C4-2B (cell line): Measurements from ENCODE around the gene TMEM235.

Source experiments
- H3K27ac ChIP-seq: fragments of 450-650 bp; 2 replicates; pipeline ENCODE4 v1.5.1; 2017
- CTCF ChIP-seq: fragments of 450-650 bp; conservative IDR thresholded peaks from 2 replicates; pipeline ENCODE4 v1.5.1; 2017; ENCODE audit warnings: mild to moderate bottlenecking
- ZFX ChIP-seq: fragments of 450-650 bp; IDR thresholded peaks from 2 replicates; pipeline ENCODE4 v1.6.1; 2017

The TMEM235 gene

GRCh38 chr17:78255953-78256706, 24.7 kb downstream of the TMEM235 start:
- TF ChIP-seq CTCF (no peak), ZFX (no peak)
- H3K27ac ChIP-seq = no peak overlapping the region

- no peak for TF ChIP-seq ZFX
- TF ChIP-seq CTCF = no peak
- no peak overlapping the region for H3K27ac ChIP-seq
Observed at GRCh38 chr17:78256707-78257591, 25.5 kb downstream of the TMEM235 start.

DNA sequence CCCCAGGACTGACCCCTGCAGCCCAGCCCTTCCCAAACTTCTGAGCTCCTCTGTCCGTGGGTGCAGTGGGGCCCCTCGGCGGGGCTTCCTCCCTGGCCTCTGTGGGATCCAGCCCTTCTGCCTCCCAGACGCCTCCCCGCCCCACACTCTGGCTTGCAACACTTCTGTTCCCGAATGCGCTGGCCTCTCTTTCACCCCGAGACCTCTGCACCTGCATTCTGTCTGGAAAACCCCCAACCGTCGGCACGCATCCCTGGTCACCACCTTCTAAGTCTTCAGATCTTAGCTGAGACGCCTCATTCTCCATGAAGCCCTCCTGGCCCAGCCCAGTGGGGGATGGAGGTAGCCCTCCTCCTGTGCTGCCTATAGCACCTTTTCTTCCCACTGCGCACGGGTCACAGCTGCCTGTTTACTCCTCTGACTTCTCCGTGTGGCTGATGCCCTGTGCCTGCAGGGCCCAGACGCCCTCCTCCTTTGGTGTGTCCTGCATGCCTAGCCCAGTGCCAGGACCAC, 26.4 kb downstream of the TMEM235 start:
- H3K27ac ChIP-seq = no peak overlapping the region
- TF ChIP-seq CTCF (no peak), ZFX (no peak)

DNA sequence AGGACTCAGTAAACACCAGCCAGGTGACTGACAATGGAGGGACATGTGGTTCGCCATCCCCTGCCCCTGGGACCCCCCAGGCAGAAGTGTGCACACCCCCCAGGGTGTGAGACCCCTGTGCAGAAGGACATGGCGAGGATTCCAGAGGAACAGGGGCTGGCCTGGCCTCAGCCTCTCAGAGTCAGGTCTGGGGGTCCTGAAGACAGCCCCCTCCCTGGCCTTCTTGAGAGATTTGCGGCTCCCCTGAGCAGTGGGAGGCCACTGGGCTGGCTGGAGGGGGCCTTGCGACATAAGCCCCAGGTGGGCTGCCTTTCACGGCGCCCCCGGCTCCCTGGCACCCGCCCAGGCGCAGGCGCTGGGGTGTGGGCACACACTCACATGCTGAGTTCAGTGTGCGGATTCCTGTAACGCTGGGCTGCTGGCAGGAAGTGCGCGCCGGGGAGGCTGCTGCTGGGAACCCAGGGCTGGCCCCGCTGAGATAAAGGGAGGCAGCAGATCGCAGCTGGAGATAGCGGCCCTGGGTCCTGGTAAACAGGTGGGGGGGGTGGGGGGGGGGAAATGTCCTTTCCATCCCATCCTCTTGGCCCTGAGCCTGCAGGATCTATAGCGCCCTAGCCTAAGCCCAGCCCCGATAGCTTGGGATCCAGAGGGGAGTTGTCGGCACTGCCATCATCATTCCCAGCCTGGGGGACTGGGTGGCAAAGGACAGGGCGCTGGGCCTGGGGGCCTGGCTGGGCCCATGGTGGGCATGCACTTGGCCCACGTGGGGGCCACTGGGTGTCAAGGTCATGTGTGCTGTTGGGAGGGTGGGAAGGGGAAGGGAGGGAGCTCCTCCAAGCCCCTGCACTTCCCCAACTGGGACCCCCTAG, 27.1 kb downstream of the TMEM235 start:
- TF ChIP-seq ZFX = no peak
- no peak for TF ChIP-seq CTCF
- no peak overlapping the region for H3K27ac ChIP-seq

DNA sequence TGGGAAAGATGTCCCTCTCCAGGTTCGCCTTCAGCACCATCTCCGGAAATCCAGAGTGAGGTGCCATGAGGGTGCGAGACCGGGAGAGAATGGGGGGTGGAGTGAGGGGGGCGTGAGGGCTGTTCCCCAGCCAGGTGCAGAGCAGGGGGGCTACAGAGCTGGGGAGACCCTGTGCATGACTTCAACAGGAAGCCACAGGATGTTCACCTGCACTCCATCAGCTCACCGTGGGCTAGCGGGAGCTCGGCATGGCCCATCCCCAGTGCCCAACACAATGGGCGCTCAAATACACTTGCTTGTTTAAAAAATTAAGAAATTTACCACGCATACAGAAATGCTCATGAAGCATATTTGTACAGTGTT, 27.7 kb downstream of the TMEM235 start:
- no peak overlapping the region for H3K27ac ChIP-seq
- no peak for TF ChIP-seq ZFX
- TF ChIP-seq CTCF = no peak

DNA sequence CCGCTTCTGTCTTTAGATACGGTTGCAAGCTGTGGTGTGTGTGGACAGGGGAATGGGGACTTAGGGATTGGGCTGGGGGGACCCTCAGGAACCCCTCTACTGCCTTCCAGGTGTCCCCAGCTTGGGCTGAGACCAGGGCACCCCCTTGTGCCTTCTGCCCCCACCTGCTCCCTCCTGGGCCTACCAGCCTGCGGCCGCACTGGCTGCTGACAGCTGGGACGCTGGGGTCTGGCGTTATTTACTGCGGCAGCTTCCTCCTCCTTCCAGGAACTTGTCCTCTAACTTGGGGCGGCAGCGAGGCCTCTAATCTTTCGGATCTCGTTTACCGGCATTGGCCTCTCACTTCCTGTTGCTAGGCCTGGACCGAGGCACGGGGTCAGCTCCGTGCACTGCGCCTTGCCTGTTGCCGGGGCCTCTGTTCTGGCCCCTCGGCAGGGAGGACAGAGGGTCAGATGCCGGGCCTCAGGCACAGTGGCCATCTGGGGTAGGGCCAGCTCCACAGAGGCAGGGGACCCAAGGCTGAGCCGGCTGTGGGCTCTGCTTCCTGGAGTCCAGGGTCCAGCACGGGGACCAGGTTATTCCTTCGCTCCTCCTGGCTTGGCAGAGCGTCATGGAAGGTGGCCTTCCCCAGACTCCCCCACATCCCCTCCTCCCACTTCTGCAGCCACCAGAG, 31.8 kb downstream of the TMEM235 start:
- TF ChIP-seq CTCF (no peak), ZFX (no peak)
- H3K27ac ChIP-seq = no peak overlapping the region
